Erythroblast (primary cell): ENCODE measurements around the gene TXNL4A.

ENCODE experiments used
- GATA1 ChIP-seq: IDR thresholded peaks from 2 replicates; pipeline ENCODE4 v1.6.1; 2011; ENCODE audit warnings: low read depth, mild to moderate bottlenecking, control low read depth, low read length, moderate library complexity
- POLR2A ChIP-seq: IDR thresholded peaks from 2 replicates; pipeline ENCODE4 v1.6.1; 2011; ENCODE audit warnings: mild to moderate bottlenecking, low read length

DNA sequence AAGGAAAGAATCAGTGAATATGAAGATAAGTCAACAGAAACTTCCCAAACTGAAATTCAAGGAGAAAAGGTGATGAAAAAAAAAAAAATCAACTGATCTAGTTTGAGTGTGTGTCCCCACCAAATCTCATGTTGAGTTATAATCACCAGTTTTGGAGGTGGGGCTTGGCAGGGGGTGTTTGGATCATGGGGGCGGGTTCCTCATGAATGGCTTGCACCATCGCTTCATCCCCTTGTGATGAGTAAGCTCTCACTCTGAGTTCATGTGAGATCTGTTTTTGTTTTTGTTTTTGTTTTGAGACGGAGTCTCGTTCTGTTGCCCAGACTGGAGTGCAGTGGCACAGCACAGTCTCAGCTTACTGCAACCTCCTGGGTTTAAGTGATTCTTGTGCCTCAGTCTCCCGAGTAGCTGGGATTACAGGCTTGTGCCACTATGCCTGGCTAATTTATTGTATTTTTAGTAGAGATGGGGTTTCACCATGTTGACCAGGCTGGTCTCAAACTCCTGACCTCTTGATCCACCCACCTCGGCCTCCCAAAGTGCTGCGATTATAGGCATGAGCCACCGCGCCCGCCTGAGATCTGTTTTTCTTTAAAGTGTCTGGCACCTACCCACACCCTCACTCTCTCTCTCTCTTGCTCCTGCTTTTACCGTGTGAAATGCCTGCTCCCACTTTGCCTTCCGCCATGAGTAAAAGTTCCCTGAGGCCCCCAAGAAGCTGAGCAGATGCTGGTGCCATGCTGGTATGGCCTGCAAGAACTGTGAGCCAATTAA lies 32.9 kb downstream of the TXNL4A start:
- no peak for TF ChIP-seq POLR2A
- no peak for TF ChIP-seq GATA1
